Osteocyte (in vitro differentiated cells): ENCODE results near the gene HRH2. TPM values are rescaled to one million over a fixed set of nuclear protein-coding genes. Genes with fewer than 3 reads are reported as not detected.
A peak's percentile ranks its signal among the peaks of the same experiment; 100 is the strongest.

Experiments used
- DNase-seq: peaks from one replicate; pipeline ENCODE4 v3.0.0; 2021; ENCODE audit warnings: mixed read lengths; ENCODE audit not compliant: unreplicated experiment; ENCODE audit errors: extremely low spot score
- H3K27ac Mint-ChIP-seq: one replicate; pipeline ENCODE4 v1.8.0; 2021; ENCODE audit warnings: mild to moderate bottlenecking, mixed read lengths; ENCODE audit not compliant: unreplicated experiment
- H3K27me3 Mint-ChIP-seq: one replicate; pipeline ENCODE4 v1.8.0; 2021; ENCODE audit warnings: mixed read lengths; ENCODE audit not compliant: unreplicated experiment
- H3K36me3 Mint-ChIP-seq: one replicate; pipeline ENCODE4 v1.8.0; 2021; ENCODE audit warnings: mixed read lengths; ENCODE audit not compliant: unreplicated experiment
- H3K4me1 Mint-ChIP-seq: one replicate; pipeline ENCODE4 v1.8.0; 2021; ENCODE audit warnings: mixed read lengths; ENCODE audit not compliant: unreplicated experiment
- H3K4me3 Mint-ChIP-seq: one replicate; pipeline ENCODE4 v1.8.0; 2021; ENCODE audit warnings: mild to moderate bottlenecking, moderate library complexity, mixed read lengths; ENCODE audit not compliant: unreplicated experiment
- H3K9me3 Mint-ChIP-seq: one replicate; pipeline ENCODE4 v1.8.0; 2021; ENCODE audit warnings: mixed read lengths; ENCODE audit not compliant: unreplicated experiment
- long read RNA-seq: library from polyadenylated mRNA; unstranded; transcript quantifications from one replicate; pipeline ENCODE4 v2.0.0, GENCODE V29; 2021
- total RNA-seq: library from RNA; stranded (reverse); gene quantifications from 2 replicates; pipeline ENCODE4 v1.2.1, GENCODE V29; 2021
- TF ChIP-seq, protein P1 (sequence below): fragments of 200-600 bp; sonication (generic); IDR thresholded peaks from 2 replicates; pipeline ENCODE4 v1.5.0; 2021; ENCODE audit warnings: antibody characterized with exemption, mild to moderate bottlenecking, moderate library complexity

The HRH2 gene, protein sequence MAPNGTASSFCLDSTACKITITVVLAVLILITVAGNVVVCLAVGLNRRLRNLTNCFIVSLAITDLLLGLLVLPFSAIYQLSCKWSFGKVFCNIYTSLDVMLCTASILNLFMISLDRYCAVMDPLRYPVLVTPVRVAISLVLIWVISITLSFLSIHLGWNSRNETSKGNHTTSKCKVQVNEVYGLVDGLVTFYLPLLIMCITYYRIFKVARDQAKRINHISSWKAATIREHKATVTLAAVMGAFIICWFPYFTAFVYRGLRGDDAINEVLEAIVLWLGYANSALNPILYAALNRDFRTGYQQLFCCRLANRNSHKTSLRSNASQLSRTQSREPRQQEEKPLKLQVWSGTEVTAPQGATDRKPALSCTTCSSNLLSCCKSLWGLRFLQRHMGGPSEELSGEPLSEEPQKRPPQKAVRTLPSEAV
- not detected in 2 replicates for total RNA-seq
- long read RNA-seq, result 0 reads

GRCh38 chr5:175657593-175658271 lies at the start of gene HRH2:
Gene HRH2 (plus strand): TSS chr5:175658071. CDS start chr5:175683234, 25,163 bp downstream.
- no peaks in the 10 kb centered on the region for H3K9me3 Mint-ChIP-seq
- peaks cover 18% of the 10 kb centered on the region for H3K27me3 Mint-ChIP-seq
- TF ChIP-seq, protein P1, sequence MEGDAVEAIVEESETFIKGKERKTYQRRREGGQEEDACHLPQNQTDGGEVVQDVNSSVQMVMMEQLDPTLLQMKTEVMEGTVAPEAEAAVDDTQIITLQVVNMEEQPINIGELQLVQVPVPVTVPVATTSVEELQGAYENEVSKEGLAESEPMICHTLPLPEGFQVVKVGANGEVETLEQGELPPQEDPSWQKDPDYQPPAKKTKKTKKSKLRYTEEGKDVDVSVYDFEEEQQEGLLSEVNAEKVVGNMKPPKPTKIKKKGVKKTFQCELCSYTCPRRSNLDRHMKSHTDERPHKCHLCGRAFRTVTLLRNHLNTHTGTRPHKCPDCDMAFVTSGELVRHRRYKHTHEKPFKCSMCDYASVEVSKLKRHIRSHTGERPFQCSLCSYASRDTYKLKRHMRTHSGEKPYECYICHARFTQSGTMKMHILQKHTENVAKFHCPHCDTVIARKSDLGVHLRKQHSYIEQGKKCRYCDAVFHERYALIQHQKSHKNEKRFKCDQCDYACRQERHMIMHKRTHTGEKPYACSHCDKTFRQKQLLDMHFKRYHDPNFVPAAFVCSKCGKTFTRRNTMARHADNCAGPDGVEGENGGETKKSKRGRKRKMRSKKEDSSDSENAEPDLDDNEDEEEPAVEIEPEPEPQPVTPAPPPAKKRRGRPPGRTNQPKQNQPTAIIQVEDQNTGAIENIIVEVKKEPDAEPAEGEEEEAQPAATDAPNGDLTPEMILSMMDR, result no peak
- peaks cover 10% of the 10 kb centered on the region for H3K4me1 Mint-ChIP-seq
- H3K27ac Mint-ChIP-seq, result no peak within 1 kb of the TSS
- H3K4me3 Mint-ChIP-seq, result peak within 1 kb of the TSS; percentile 74
- DNase-seq, result no peak
- H3K36me3 Mint-ChIP-seq, result no peaks in the 10 kb centered on the region

DNA sequence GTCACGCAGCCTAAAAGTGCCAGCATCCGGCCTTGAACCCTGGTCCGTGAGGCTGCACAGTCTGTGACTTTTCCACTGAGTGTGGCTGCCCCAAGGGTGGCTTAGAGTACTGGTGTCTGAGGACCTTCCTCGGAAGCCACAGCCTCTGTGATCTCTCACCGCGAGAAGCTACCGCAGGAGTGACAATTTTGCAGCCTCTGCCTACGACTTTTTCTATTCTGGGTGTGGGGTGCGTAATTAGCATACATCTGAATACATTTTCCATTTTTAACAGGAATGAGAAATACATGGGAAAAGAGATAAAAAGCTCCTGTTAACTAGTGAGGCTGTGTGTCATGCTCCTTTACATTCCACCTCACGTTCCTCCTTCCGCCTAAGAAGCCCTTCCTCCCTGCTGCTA lies 48.3 kb upstream of the HRH2 start:
- Mint-ChIP-seq H3K4me3 (no peak overlapping the region), H3K27me3 (no peaks in the 10 kb centered on the region), H3K27ac (no peak overlapping the region), H3K36me3 (no peaks in the 10 kb centered on the region), H3K9me3 (no peaks in the 10 kb centered on the region), H3K4me1 (no peaks in the 10 kb centered on the region)
- DNase-seq, result no peak
- TF ChIP-seq, protein P1, result no peak

DNA sequence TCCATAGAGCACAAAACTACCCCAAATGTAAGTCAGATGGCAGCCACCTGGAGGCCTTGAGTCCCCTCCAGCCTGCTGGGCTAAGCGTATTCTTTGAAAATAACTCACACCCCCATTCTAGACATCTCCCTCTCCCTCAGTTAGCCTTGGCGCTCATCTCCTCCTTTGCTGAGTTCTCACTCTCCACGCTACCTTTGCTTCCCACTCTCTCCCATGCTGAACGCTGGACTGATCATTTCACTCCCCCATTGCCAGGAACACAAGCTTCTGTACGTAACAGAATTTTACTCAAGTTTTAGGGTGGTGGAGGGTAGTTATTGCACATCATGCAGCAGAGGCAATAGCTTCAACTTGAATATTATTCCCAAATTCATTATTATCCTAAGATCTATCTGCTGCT lies 47.5 kb upstream of the HRH2 start:
- Mint-ChIP-seq H3K27me3 (no peaks in the 10 kb centered on the region), H3K9me3 (no peaks in the 10 kb centered on the region), H3K4me3 (no peak overlapping the region), H3K36me3 (no peaks in the 10 kb centered on the region), H3K27ac (no peak overlapping the region), H3K4me1 (no peaks in the 10 kb centered on the region)
- TF ChIP-seq, protein P1, result no peak
- no peak for DNase-seq

- DNase-seq, result no peak
- TF ChIP-seq, protein P1, result no peak
- H3K4me3 Mint-ChIP-seq, result no peak overlapping the region
- no peaks in the 10 kb centered on the region for H3K4me1 Mint-ChIP-seq
- no peaks in the 10 kb centered on the region for H3K27me3 Mint-ChIP-seq
- H3K36me3 Mint-ChIP-seq, result no peaks in the 10 kb centered on the region
- H3K27ac Mint-ChIP-seq, result no peak overlapping the region
- H3K9me3 Mint-ChIP-seq, result no peaks in the 10 kb centered on the region
These were observed 47.0 kb upstream of the HRH2 start for GRCh38 chr5:175610898-175611297.

DNA sequence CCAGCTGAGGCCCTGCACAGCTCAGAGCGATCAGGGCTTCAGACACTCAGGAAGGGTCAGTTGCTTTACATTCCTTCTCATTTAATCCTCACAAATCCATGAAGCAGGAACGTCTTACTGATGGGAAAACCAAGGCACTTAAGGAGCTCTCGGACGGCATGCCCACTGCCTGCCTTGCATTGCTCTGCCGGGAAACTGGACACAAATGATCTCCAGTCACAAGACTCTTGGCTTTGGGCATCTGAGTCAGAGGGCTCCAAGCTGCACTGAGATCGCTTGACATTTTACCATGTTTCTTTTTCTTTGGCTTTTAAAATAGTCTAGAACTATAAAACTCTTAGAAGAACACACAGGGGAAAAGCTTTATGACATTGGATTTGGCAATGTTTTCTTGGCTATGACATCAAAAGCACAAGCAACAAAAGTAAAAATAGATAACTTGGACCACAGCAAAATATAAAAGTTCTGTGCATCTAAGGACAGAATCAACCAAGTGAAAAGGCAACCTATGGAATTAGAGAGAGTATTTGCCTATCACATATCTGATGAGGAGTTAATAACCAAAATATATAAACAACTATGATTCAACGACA lies 43.6 kb upstream of the HRH2 start:
- H3K27ac Mint-ChIP-seq, result no peak overlapping the region
- no peak overlapping the region for H3K4me3 Mint-ChIP-seq
- H3K9me3 Mint-ChIP-seq, result no peaks in the 10 kb centered on the region
- no peaks in the 10 kb centered on the region for H3K4me1 Mint-ChIP-seq
- no peak for DNase-seq
- TF ChIP-seq, protein P1, result no peak
- no peaks in the 10 kb centered on the region for H3K27me3 Mint-ChIP-seq
- no peaks in the 10 kb centered on the region for H3K36me3 Mint-ChIP-seq
